ENCODE results near the gene KRTAP17-1. TPM values are rescaled to one million over a fixed set of nuclear protein-coding genes. Genes with fewer than 3 reads are reported as not detected.

The KRTAP17-1 gene
- polyA plus RNA-seq, 1 of the 3 experiments (the other 2 are of a cell fraction), result not detected

- no peak for TF ChIP-seq PBX3 (IDR thresholded peaks at IDR 0.05)
Observed at GRCh38 chr17:41339571-41340172, 24.2 kb upstream of the KRTAP17-1 start (continued).

GRCh38 chr17:41338961-41339485 lies 23.5 kb upstream of the KRTAP17-1 start:
- POLR2A ChIA-PET, result no interaction called here
- WGBS (ENCODE audit: low lambda C conversion rate), result 24% methylated on average over 5 of the region's 5 CpGs
- Histone ChIP-seq H3K4me3 (ENCODE audit: low read depth in 2 of 2, low read length in 1 of 2) (no peak overlapping the region), H3K9me2 (no peaks in the 10 kb centered on the region), H3K79me2 (ENCODE audit: insufficient read depth) (no peaks in the 10 kb centered on the region), H3K27ac (ENCODE audit: low read depth in 2 of 2, low read length in 1 of 2) (no peak overlapping the region), H3F3A (replicated peaks; ENCODE audit: insufficient read depth) (no peaks in the 10 kb centered on the region), H3K9me3 (peaks cover 6% of the 10 kb centered on the region; the same call in 1 of the 2 replicates), H3K36me3 (replicated peaks in 1 of 2; ENCODE audit: control insufficient read depth in 1 of 2, insufficient read depth in 2 of 2, low read length in 1 of 2) (no peaks in the 10 kb centered on the region), H3K4me1 (ENCODE audit: control insufficient read depth in 1 of 2, insufficient read depth in 2 of 2, low read depth in 1 of 2, low read length in 1 of 2) (no peaks in the 10 kb centered on the region), H3K4me2 (no peak overlapping the region), H2AFZ (ENCODE audit: low read depth) (no peak overlapping the region), H4K20me1 (ENCODE audit: insufficient read depth) (no peaks in the 10 kb centered on the region), H3K9ac (no peak overlapping the region), H3K27me3 (ENCODE audit: insufficient read depth) (no peaks in the 10 kb centered on the region)
- TF ChIP-seq FOSL2 (IDR thresholded peaks at IDR 0.05; ENCODE audit: borderline replicate concordance, low read depth), result no peak
- no peak for TF ChIP-seq FOXJ3 (CRISPR knock-in tag; IDR thresholded peaks at IDR 0.05)
- TF ChIP-seq RFX5 (IDR thresholded peaks at IDR 0.05; ENCODE audit: low read length), result no peak
- no peak for TF ChIP-seq TAF1 (IDR thresholded peaks at IDR 0.05; ENCODE audit: borderline replicate concordance, low read depth, low read length)
- no peak for TF ChIP-seq CTCF (IDR thresholded peaks at IDR 0.05)
- no peak for TF ChIP-seq GABPA (IDR thresholded peaks at IDR 0.05; ENCODE audit: low read depth)
- TF ChIP-seq TEAD4 (IDR thresholded peaks at IDR 0.05; ENCODE audit: borderline replicate concordance, insufficient read depth), result no peak
- TF ChIP-seq FOXM1 (IDR thresholded peaks at IDR 0.05; ENCODE audit: low read depth), result no peak
- TF ChIP-seq YY1 (IDR thresholded peaks at IDR 0.05; ENCODE audit: low read depth), result no peak
- TF ChIP-seq REST (IDR thresholded peaks at IDR 0.05; ENCODE audit: low read depth, low read length), result no peak
- no peak for DNase-seq
- CTCF ChIA-PET, result interaction anchor here (1.0 to 1.1 kb wide), 2 partner anchors 9 to 210 kb away, joined by 3 read pairs; no protein-coding TSS in a partner anchor

All from SK-N-SH (cell line).